HepG2 (cell line): ENCODE data around the gene TMEM217. TPM values are rescaled to one million over a fixed set of nuclear protein-coding genes. Genes with fewer than 3 reads are reported as not detected.

ENCODE experiments used
- AKNA ChIP-seq: sonication (generic); formaldehyde crosslinking; IDR thresholded peaks from 2 replicates; pipeline ENCODE4 v1.4.0; 2020; ENCODE audit warnings: missing genetic modification reagents, borderline replicate concordance
- ARNT2 ChIP-seq: sonication (generic); formaldehyde crosslinking; IDR thresholded peaks from 2 replicates; pipeline ENCODE4 v1.8.0; 2022; ENCODE audit warnings: mild to moderate bottlenecking, low read depth, missing genetic modification reagents, moderate library complexity
- FOSL1 ChIP-seq: sonication (generic); formaldehyde crosslinking; IDR thresholded peaks from 2 replicates; pipeline ENCODE4 v1.9.0; 2021; ENCODE audit warnings: missing genetic modification reagents, borderline replicate concordance
- IRX3 ChIP-seq: sonication (generic); formaldehyde crosslinking; IDR thresholded peaks from 2 replicates; pipeline ENCODE4 v1.8.1; 2023; ENCODE audit warnings: mild to moderate bottlenecking, low read depth, missing genetic modification reagents, borderline replicate concordance
- LCORL ChIP-seq, 2 experiments: fragments of 450-650 bp in 1 of 2; sonication (generic) in 1 of 2; formaldehyde crosslinking in 1 of 2; IDR thresholded peaks; 2 replicates each; pipeline versions ENCODE4 v1.5.0 to v1.6.1; 2017 to 2020; ENCODE audit warnings: antibody characterized with exemption in 1 of 2, missing genetic modification reagents in 1 of 2
- MAFG ChIP-seq: sonication (generic); formaldehyde crosslinking; IDR thresholded peaks from 2 replicates; pipeline ENCODE4 v1.5.1; 2020; ENCODE audit warnings: mild to moderate bottlenecking, missing genetic modification reagents
- PHF21A ChIP-seq: sonication (generic); formaldehyde crosslinking; IDR thresholded peaks from 2 replicates; pipeline ENCODE4 v1.5.0; 2020; ENCODE audit warnings: mild to moderate bottlenecking, missing genetic modification reagents
- RBAK ChIP-seq: sonication (generic); formaldehyde crosslinking; IDR thresholded peaks from 2 replicates; pipeline ENCODE4 v1.5.1; 2020; ENCODE audit warnings: mild to moderate bottlenecking, missing genetic modification reagents
- RFX3 ChIP-seq: IDR thresholded peaks from 2 replicates; pipeline ENCODE4 v1.6.1; 2016; ENCODE audit warnings: missing biosample characterization, missing genetic modification reagents
- SRSF9 ChIP-seq: fragments of 200-400 bp; formaldehyde crosslinking; IDR thresholded peaks from 2 replicates; pipeline ENCODE4 v1.6.1; 2018; ENCODE audit warnings: borderline replicate concordance, mild to moderate bottlenecking, low read depth, low read length; ENCODE audit not compliant: insufficient read depth, poor library complexity, severe bottlenecking
- ZC3H13 ChIP-seq: sonication (generic); formaldehyde crosslinking; IDR thresholded peaks from 2 replicates; pipeline ENCODE4 v1.8.1; 2023; ENCODE audit warnings: mild to moderate bottlenecking, missing genetic modification reagents, moderate library complexity
- ZFAT ChIP-seq: sonication (generic); formaldehyde crosslinking; conservative IDR thresholded peaks from 2 replicates; pipeline ENCODE4 v1.8.1; 2023; ENCODE audit warnings: missing genetic modification reagents, inconsistent platforms
- ZKSCAN1 ChIP-seq: fragments of 150-350 bp; IDR thresholded peaks from 2 replicates; pipeline ENCODE4 v1.6.1; 2014; ENCODE audit warnings: low read length
- ZNF12 ChIP-seq: sonication (generic); formaldehyde crosslinking; IDR thresholded peaks from 2 replicates; pipeline ENCODE4 v1.5.0; 2020; ENCODE audit warnings: missing genetic modification reagents
- ZNF207 ChIP-seq: fragments of 450-650 bp; IDR thresholded peaks from 2 replicates; pipeline ENCODE4 v1.6.1; 2016; ENCODE audit warnings: antibody characterized with exemption, borderline replicate concordance
- ZNF234 ChIP-seq: sonication (generic); formaldehyde crosslinking; conservative IDR thresholded peaks from 2 replicates; pipeline ENCODE4 v1.5.1; 2020; ENCODE audit warnings: mild to moderate bottlenecking, missing genetic modification reagents
- ZNF512 ChIP-seq: sonication (generic); formaldehyde crosslinking; IDR thresholded peaks from 2 replicates; pipeline ENCODE4 v1.4.0; 2020; ENCODE audit warnings: mild to moderate bottlenecking, missing genetic modification reagents
- ZNF605 ChIP-seq: sonication (generic); formaldehyde crosslinking; IDR thresholded peaks from 2 replicates; pipeline ENCODE4 v1.8.0; 2022; ENCODE audit warnings: mild to moderate bottlenecking, missing genetic modification reagents
- ZNF619 ChIP-seq: sonication (generic); formaldehyde crosslinking; IDR thresholded peaks from 2 replicates; pipeline ENCODE4 v1.4.0; 2020; ENCODE audit warnings: mild to moderate bottlenecking, missing genetic modification reagents
- ZNF737 ChIP-seq: sonication (generic); formaldehyde crosslinking; IDR thresholded peaks from 2 replicates; pipeline ENCODE4 v1.5.0; 2020; ENCODE audit warnings: missing genetic modification reagents, mild to moderate bottlenecking, borderline replicate concordance
- ZNF766 ChIP-seq: sonication (generic); formaldehyde crosslinking; IDR thresholded peaks from 2 replicates; pipeline ENCODE4 v1.5.0; 2020; ENCODE audit warnings: missing genetic modification reagents, borderline replicate concordance
- ZNF784 ChIP-seq: sonication (generic); formaldehyde crosslinking; IDR thresholded peaks from 2 replicates; pipeline ENCODE4 v1.5.1; 2020; ENCODE audit warnings: missing genetic modification reagents, mild to moderate bottlenecking, borderline replicate concordance
- polyA plus RNA-seq, 8 experiments: library from polyadenylated mRNA; depleted of rRNA in 3 of 8; stranded (reverse) in 7 of 8; unstranded in 1 of 8; fragments of >200 nt; fragmentation: Illumina TruSeq in 4 of 8; extraction: Trizol in 4 of 8; gene quantifications; 2 replicates each; pipeline versions ENCODE4 v1.2.1 to v1.2.3, GENCODE V29; 2011 to 2016; ENCODE audit warnings: low read depth in 4 of 8, missing spikeins in 1 of 8, mixed read lengths in 1 of 8; ENCODE audit not compliant: insufficient read depth in 1 of 8
- total RNA-seq, 5 experiments: library from RNA; depleted of rRNA; stranded (reverse); fragments of >200 nt; fragmentation: Illumina TruSeq; extraction: Trizol; gene quantifications; 2 replicates each; pipeline ENCODE4 v1.2.3, GENCODE V29; 2016; ENCODE audit warnings: low read depth in 1 of 5

The TMEM217 gene
- total and polyA plus RNA-seq, 2 of the 13 experiments (the other 11 are each of a cell fraction or from before 2014, with no cell fraction given), result 2.3 to 3.4 TPM

- TF ChIP-seq MAFG (CRISPR knock-in tag), result no peak
- no peak for TF ChIP-seq ZNF619 (CRISPR knock-in tag)
- TF ChIP-seq RFX3 (CRISPR knock-in tag), result no peak
- TF ChIP-seq ZNF12, result no peak
- TF ChIP-seq AKNA, result no peak
- TF ChIP-seq ZKSCAN1, result peak; percentile 19; the same call in 1 of the 2 replicates
- no peak for TF ChIP-seq FOSL1 (CRISPR knock-in tag)
- peak; percentile 90 for TF ChIP-seq LCORL (IDR thresholded peaks at IDR 0.05)
- peak; percentile 79 for TF ChIP-seq LCORL (CRISPR knock-in tag; IDR thresholded peaks at IDR 0.05)
- TF ChIP-seq ZNF207, result no peak
- TF ChIP-seq ZNF737, result no peak
- TF ChIP-seq ZC3H13 (CRISPR knock-in tag), result no peak
- peak; percentile 16; the same call in 1 of the 2 replicates for TF ChIP-seq ARNT2 (CRISPR knock-in tag)
- TF ChIP-seq RBAK (CRISPR knock-in tag), result 0 out of 2 replicates have a peak, but pooled peaks have one; percentile 15
- TF ChIP-seq ZNF605 (CRISPR knock-in tag), result peak; percentile 94
- TF ChIP-seq ZNF784 (CRISPR knock-in tag), result no peak
- peak; percentile 66; the same call in 1 of the 2 replicates for TF ChIP-seq PHF21A (CRISPR knock-in tag)
- no peak for TF ChIP-seq ZNF512
- TF ChIP-seq ZFAT, result no peak
- no peak for TF ChIP-seq ZNF766
- TF ChIP-seq SRSF9, result no peak
- no peak; the same call in 1 of the 2 replicates for TF ChIP-seq ZNF234 (CRISPR knock-in tag)
- TF ChIP-seq IRX3 (CRISPR knock-in tag), result 0 out of 2 replicates have a peak, but pooled peaks have one; percentile 5
Measured at GRCh38 chr6:37169496-37170272, 88.3 kb downstream of the TMEM217 start, which contains the start of gene PIM1 (continued).
